GM21381 (cell line): ENCODE measurements around the gene EDN1.

ENCODE experiments used
- ATAC-seq: cut with Tn5 transposase; IDR thresholded peaks from one replicate; pipeline ENCODE4 v1.9.1; 2021; ENCODE audit warnings: mild to moderate bottlenecking, moderate library complexity; ENCODE audit not compliant: unreplicated experiment

Gene EDN1

DNA sequence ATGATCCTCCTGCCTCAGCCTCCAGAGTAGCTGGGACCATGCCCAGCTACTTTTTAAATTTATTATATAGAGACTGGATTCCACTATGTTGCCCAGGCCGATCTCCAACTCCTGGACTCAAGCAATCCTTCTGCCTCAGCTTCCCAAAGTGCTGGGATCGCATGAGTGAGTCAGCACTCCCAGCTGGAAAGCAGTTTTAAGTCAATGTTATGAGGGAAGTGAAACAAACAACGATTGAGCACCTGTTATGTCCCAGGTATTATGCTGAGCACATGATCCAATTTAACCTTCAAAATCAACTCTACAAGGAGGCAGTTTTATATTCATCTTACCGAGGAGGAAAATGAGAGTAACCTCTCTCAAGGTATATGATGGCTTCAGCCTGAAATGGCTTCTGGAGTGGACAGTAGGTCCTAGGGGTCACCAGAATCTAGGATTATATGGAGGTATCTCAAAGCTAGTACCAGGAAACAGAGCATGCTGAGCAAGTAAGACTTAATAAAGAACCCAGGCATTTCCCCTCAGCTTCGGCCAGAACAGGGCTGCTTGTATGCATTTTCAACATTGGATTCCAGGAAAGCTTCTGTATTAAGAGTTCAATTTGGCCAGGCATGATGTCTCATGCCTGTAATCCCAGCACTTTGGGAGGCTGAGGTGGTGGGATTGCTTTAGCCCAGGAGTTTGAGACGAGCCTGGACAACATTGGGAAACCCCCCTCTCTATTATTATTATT, 55.0 kb downstream of the EDN1 start:
- ATAC-seq, result no peak

DNA sequence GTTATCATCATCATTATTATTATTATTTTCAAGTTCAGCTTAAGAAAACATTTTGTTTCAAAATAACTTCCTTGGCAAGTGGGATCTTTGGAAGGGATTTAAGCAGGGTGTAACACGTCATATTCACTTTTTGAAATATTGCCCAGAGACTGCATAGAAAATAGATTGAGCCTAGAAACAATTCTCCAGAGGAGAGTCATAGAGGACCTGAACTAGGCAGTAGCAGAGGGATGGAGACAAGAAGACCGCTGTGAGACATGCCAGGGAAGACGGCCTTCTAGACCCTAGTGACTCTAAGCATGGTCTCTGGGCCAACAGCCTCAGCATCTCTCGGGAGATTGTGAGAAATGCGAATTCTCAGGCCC, 55.5 kb downstream of the EDN1 start:
- ATAC-seq, result no peak
